SK-N-SH (cell line): ENCODE data around the gene NEUROG2.

ENCODE experiments used
- CTCF ChIP-seq: fragments of 200-600 bp; sonication (generic); IDR thresholded peaks from 2 replicates; pipeline ENCODE4 v1.6.1; 2017; ENCODE audit warnings: antibody characterized with exemption, mild to moderate bottlenecking, moderate library complexity
- EP300 ChIP-seq, 2 experiments: IDR thresholded peaks; 2 replicates each; pipeline versions ENCODE4 v1.4.0 to v1.6.1; 2012; ENCODE audit warnings: borderline replicate concordance in 1 of 2, low read depth in 1 of 2, low read length in 1 of 2
- GABPA ChIP-seq: IDR thresholded peaks from 2 replicates; pipeline ENCODE4 v1.4.0; 2012; ENCODE audit warnings: low read depth, mild to moderate bottlenecking
- NRF1 ChIP-seq: IDR thresholded peaks from 2 replicates; pipeline ENCODE4 v1.6.1; 2012; ENCODE audit warnings: low read depth, mild to moderate bottlenecking, low read length
- PBX3 ChIP-seq: IDR thresholded peaks from 2 replicates; pipeline ENCODE4; 2012
- RAD21 ChIP-seq: IDR thresholded peaks from 2 replicates; pipeline ENCODE4 v1.6.1; 2012; ENCODE audit warnings: mild to moderate bottlenecking, low read length
- RCOR1 ChIP-seq: fragments of 150-350 bp; IDR thresholded peaks from 2 replicates; pipeline ENCODE4 v1.6.1; 2017; ENCODE audit warnings: antibody characterized with exemption, low read length
- REST ChIP-seq: IDR thresholded peaks from 2 replicates; pipeline ENCODE4 v1.6.1; 2012; ENCODE audit warnings: mild to moderate bottlenecking, low read depth, low read length, moderate library complexity
- RFX5 ChIP-seq: IDR thresholded peaks from 2 replicates; pipeline ENCODE4 v1.6.1; 2012; ENCODE audit warnings: mild to moderate bottlenecking, improper control_type of control experiment, low read length

GRCh38 chr4:112485930-112486329 is 30.1 kb downstream of the NEUROG2 start:
- TF ChIP-seq REST, result no peak
- no peak for TF ChIP-seq NRF1
- TF ChIP-seq CTCF, result no peak
- TF ChIP-seq RCOR1, result no peak
- TF ChIP-seq GABPA, result no peak
- no peak for TF ChIP-seq RAD21
- no peak for TF ChIP-seq PBX3
- TF ChIP-seq RFX5, result no peak
- no peak for TF ChIP-seq EP300 (IDR thresholded peaks at IDR 0.05; ENCODE audit: borderline replicate concordance in 1 of 2, low read depth in 1 of 2, low read length in 1 of 2)
